K562 (cell line): Measurements from ENCODE around the gene SNRNP70. TPM values are rescaled to one million over a fixed set of nuclear protein-coding genes. Genes with fewer than 3 reads are reported as not detected.

Source experiments
- ATF1 ChIP-seq, 2 experiments: fragments of 450-650 bp in 1 of 2; IDR thresholded peaks; 2 replicates each; pipeline ENCODE4 v1.6.1; 2016; ENCODE audit warnings: missing compliant biosample characterization in 1 of 2, missing genetic modification characterization in 1 of 2
- BCOR ChIP-seq: fragments of 450-650 bp; IDR thresholded peaks from 2 replicates; pipeline ENCODE4 v1.6.1; 2016
- CCNT2 ChIP-seq: IDR thresholded peaks from 2 replicates; pipeline ENCODE4 v1.6.1; 2011; ENCODE audit warnings: borderline replicate concordance, low read depth, mild to moderate bottlenecking, moderate library complexity, mixed read lengths, low read length; ENCODE audit not compliant: insufficient read length; ENCODE audit errors: extremely low read depth
- CTBP1 ChIP-seq: fragments of 450-650 bp; IDR thresholded peaks from 2 replicates; pipeline ENCODE4 v1.6.1; 2016; ENCODE audit warnings: borderline replicate concordance
- EWSR1 ChIP-seq: fragments of 450-650 bp; IDR thresholded peaks from 2 replicates; pipeline ENCODE4 v1.6.1; 2018; ENCODE audit warnings: borderline replicate concordance, mild to moderate bottlenecking, low read depth, moderate library complexity; ENCODE audit not compliant: partially characterized antibody
- FUS ChIP-seq: fragments of 200-400 bp; formaldehyde crosslinking; optimal IDR thresholded peaks from 2 replicates; pipeline ENCODE3; 2017; ENCODE audit warnings: low read depth, low read length
- HBP1 ChIP-seq: fragments of 450-650 bp; formaldehyde crosslinking; IDR thresholded peaks from 2 replicates; pipeline ENCODE4 v1.4.0; 2022; ENCODE audit warnings: missing genetic modification characterization
- HDAC1 ChIP-seq, 2 experiments: fragments of 450-650 bp; IDR thresholded peaks; 2 replicates each; pipeline ENCODE4 v1.6.1; 2016 to 2017; ENCODE audit warnings: inconsistent platforms in 1 of 2, mild to moderate bottlenecking in 1 of 2, moderate library complexity in 1 of 2
- HOXB6 ChIP-seq: fragments of 250-450 bp; sonication (Bioruptor Pico); IDR thresholded peaks from 2 replicates; pipeline ENCODE4 v1.5.1; 2022; ENCODE audit warnings: mild to moderate bottlenecking, borderline replicate concordance
- KDM1A ChIP-seq, 2 experiments: fragments of 450-650 bp; IDR thresholded peaks; 2 replicates each; pipeline ENCODE4 v1.6.1; 2016; ENCODE audit warnings: mild to moderate bottlenecking in 2 of 2
- KHSRP ChIP-seq: fragments of 450-650 bp; IDR thresholded peaks from 2 replicates; pipeline ENCODE4 v1.6.1; 2017
- MAZ ChIP-seq, 2 experiments: fragments of 450-650 bp in 1 of 2; sonication (generic) in 1 of 2; formaldehyde crosslinking; IDR thresholded peaks in 1 of 2; conservative IDR thresholded peaks in 1 of 2; 2 replicates each; pipeline versions ENCODE4 v1.4.0 to v1.5.0; 2020; ENCODE audit warnings: mild to moderate bottlenecking in 1 of 2, missing genetic modification reagents in 1 of 2
- NFIC ChIP-seq: fragments of 450-650 bp; IDR thresholded peaks from 2 replicates; pipeline ENCODE4 v1.6.1; 2017; ENCODE audit warnings: mild to moderate bottlenecking, inconsistent platforms
- NR2C1 ChIP-seq, 2 experiments: fragments of 450-650 bp; IDR thresholded peaks; 2 replicates each; pipeline ENCODE4 v1.6.1; 2017; ENCODE audit warnings: mild to moderate bottlenecking in 2 of 2, antibody characterized with exemption in 1 of 2, inconsistent platforms in 1 of 2, missing compliant biosample characterization in 1 of 2, missing genetic modification characterization in 1 of 2
- POLR2G ChIP-seq: fragments of 200-400 bp; formaldehyde crosslinking; IDR thresholded peaks from 2 replicates; pipeline ENCODE4 v1.6.1; 2017; ENCODE audit warnings: low read depth, mild to moderate bottlenecking, antibody characterized with exemption, low read length, moderate library complexity
- RCOR1 ChIP-seq, 2 experiments: IDR thresholded peaks; 2 replicates each; pipeline ENCODE4 v1.6.1; 2012; ENCODE audit warnings: low read depth in 2 of 2, low read length in 2 of 2, borderline replicate concordance in 1 of 2, improper control_type of control experiment in 1 of 2
- SMARCE1 ChIP-seq: fragments of 450-650 bp; IDR thresholded peaks from 2 replicates; pipeline ENCODE4 v1.7.1; 2016; ENCODE audit warnings: mild to moderate bottlenecking
- THRB ChIP-seq: fragments of 450-650 bp; formaldehyde crosslinking; conservative IDR thresholded peaks from 2 replicates; pipeline ENCODE4 v1.4.0; 2022; ENCODE audit warnings: mild to moderate bottlenecking, missing genetic modification characterization
- ZNF184 ChIP-seq: sonication (generic); formaldehyde crosslinking; IDR thresholded peaks from 2 replicates; pipeline ENCODE4 v1.5.0; 2020; ENCODE audit warnings: missing genetic modification reagents
- ZNF212 ChIP-seq: fragments of 450-650 bp; formaldehyde crosslinking; IDR thresholded peaks from 2 replicates; pipeline ENCODE4 v1.4.0; 2020; ENCODE audit warnings: mild to moderate bottlenecking
- ZNF253 ChIP-seq: fragments of 250-450 bp; sonication (Bioruptor Pico); conservative IDR thresholded peaks from 2 replicates; pipeline ENCODE4 v1.6.1; 2021; ENCODE audit warnings: mild to moderate bottlenecking
- ZNF282 ChIP-seq: sonication (generic); formaldehyde crosslinking; IDR thresholded peaks from 2 replicates; pipeline ENCODE4 v1.8.1; 2023; ENCODE audit warnings: missing genetic modification reagents
- ZNF583 ChIP-seq: fragments of 250-450 bp; sonication (Bioruptor Pico); IDR thresholded peaks from 2 replicates; pipeline ENCODE4 v1.4.0; 2020
- ZNF717 ChIP-seq: fragments of 250-450 bp; sonication (Bioruptor Pico); IDR thresholded peaks from 2 replicates; pipeline ENCODE4 v1.5.0; 2021
- polyA plus RNA-seq, 8 experiments: library from polyadenylated mRNA; depleted of rRNA in 4 of 8; stranded (reverse) in 5 of 8; unstranded in 3 of 8; fragments of >200 nt; fragmentation: Nextera tagmentation in 2 of 8; fragmentation: Illumina TruSeq in 1 of 8; extraction: Ambion mirVana in 2 of 8; extraction: Trizol in 1 of 8; gene quantifications; 2 replicates each; pipeline versions ENCODE4 v1.2.1 to v1.2.3, GENCODE V29; 2011 to 2014; ENCODE audit warnings: inconsistent platforms in 1 of 8, missing spikeins in 1 of 8
- total RNA-seq, 7 experiments: library from RNA; depleted of rRNA in 6 of 7; stranded (reverse); fragments of >200 nt in 6 of 7; fragmentation: Illumina TruSeq in 2 of 7; extraction: Trizol in 2 of 7; gene quantifications; 2 replicates each; pipeline versions ENCODE4 v1.2.1 to v1.2.3, GENCODE V29; 2011 to 2021; ENCODE audit warnings: low replicate concordance in 1 of 7
- TF ChIP-seq, protein P1 (sequence below): sonication (generic); formaldehyde crosslinking; IDR thresholded peaks from 2 replicates; pipeline ENCODE4 v1.8.0; 2023; ENCODE audit warnings: mild to moderate bottlenecking, missing genetic modification reagents
- TF ChIP-seq, protein P2 (sequence below): IDR thresholded peaks from 2 replicates; pipeline ENCODE4 v1.6.1; 2011; ENCODE audit not compliant: insufficient read length; ENCODE audit errors: extremely low read depth

SNRNP70 gene
- total and polyA plus RNA-seq, 9 of the 15 experiments (the other 6 are each of a cell fraction or from before 2014, with no cell fraction given) = 2.8 to 496 (median 136) TPM

- TF ChIP-seq, protein P1, sequence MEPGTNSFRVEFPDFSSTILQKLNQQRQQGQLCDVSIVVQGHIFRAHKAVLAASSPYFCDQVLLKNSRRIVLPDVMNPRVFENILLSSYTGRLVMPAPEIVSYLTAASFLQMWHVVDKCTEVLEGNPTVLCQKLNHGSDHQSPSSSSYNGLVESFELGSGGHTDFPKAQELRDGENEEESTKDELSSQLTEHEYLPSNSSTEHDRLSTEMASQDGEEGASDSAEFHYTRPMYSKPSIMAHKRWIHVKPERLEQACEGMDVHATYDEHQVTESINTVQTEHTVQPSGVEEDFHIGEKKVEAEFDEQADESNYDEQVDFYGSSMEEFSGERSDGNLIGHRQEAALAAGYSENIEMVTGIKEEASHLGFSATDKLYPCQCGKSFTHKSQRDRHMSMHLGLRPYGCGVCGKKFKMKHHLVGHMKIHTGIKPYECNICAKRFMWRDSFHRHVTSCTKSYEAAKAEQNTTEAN = no peak
- TF ChIP-seq FUS (no peak), HBP1 (no peak), THRB (no peak), ATF1 (CRISPR knock-in tag; IDR thresholded peaks at IDR 0.05) (no peak), ATF1 (tag; IDR thresholded peaks at IDR 0.05) (0 out of 2 replicates have a peak, but pooled peaks have one; percentile 17), POLR2G (no peak), EWSR1 (no peak), SMARCE1 (peak; percentile 57), HOXB6 (CRISPR knock-in tag) (no peak), KDM1A (IDR thresholded peaks at IDR 0.05) (peak in 1 of 2 experiments; percentile 61; a peak in 1 of 4 replicates), NFIC (peak; percentile 60), NR2C1 (IDR thresholded peaks at IDR 0.05) (no peak), NR2C1 (tag; IDR thresholded peaks at IDR 0.05) (peak; percentile 43; the same call in 1 of the 2 replicates), RCOR1 (IDR thresholded peaks at IDR 0.05; ENCODE audit: borderline replicate concordance in 1 of 2, low read depth in 2 of 2, low read length in 2 of 2) (0 out of 4 replicates have a peak, but pooled peaks of 1 of the 2 experiments have one; percentile 60), CTBP1 (no peak), ZNF212 (CRISPR knock-in tag) (no peak), ZNF282 (CRISPR knock-in tag) (no peak), BCOR (0 out of 2 replicates have a peak, but pooled peaks have one; percentile 15), KHSRP (no peak), CCNT2 (peak; percentile 36), ZNF583 (CRISPR knock-in tag) (no peak), MAZ (CRISPR knock-in tag; conservative IDR thresholded peaks at IDR 0.05 in 1 of 2, IDR thresholded peaks at IDR 0.05 in 1 of 2) (peak; percentile 14 to 44; a peak in 2 of 4 replicates), ZNF253 (CRISPR knock-in tag) (no peak), ZNF184 (no peak), ZNF717 (CRISPR knock-in tag) (no peak), HDAC1 (IDR thresholded peaks at IDR 0.05) (peak in 1 of 2 experiments; percentile 38; a peak in 2 of 4 replicates)
- TF ChIP-seq, protein P2, sequence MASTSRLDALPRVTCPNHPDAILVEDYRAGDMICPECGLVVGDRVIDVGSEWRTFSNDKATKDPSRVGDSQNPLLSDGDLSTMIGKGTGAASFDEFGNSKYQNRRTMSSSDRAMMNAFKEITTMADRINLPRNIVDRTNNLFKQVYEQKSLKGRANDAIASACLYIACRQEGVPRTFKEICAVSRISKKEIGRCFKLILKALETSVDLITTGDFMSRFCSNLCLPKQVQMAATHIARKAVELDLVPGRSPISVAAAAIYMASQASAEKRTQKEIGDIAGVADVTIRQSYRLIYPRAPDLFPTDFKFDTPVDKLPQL = no peak
Observed at GRCh38 chr19:49155820-49156346, 70.6 kb downstream of the SNRNP70 start (continued).
